Osteoblast (primary cell): ENCODE data around the gene THG1L. TPM values are rescaled to one million over a fixed set of nuclear protein-coding genes. Genes with fewer than 3 reads are reported as not detected.

Source experiments
- DNase-seq: peaks from one replicate; pipeline ENCODE4 v3.0.0; 2011; ENCODE audit warnings: low spot score, mixed read lengths; ENCODE audit not compliant: insufficient read length; ENCODE audit errors: missing footprints
- H2AFZ ChIP-seq: 2 replicates; pipeline ENCODE4 v1.6.0; 2011; ENCODE audit warnings: mild to moderate bottlenecking, low read length
- H3K27ac ChIP-seq: 2 replicates; pipeline ENCODE4 v1.5.1; 2011; ENCODE audit warnings: mild to moderate bottlenecking, low read depth, low read length, moderate library complexity
- H3K27me3 ChIP-seq: 2 replicates; pipeline ENCODE4 v1.6.0; 2012; ENCODE audit warnings: mild to moderate bottlenecking, control low read depth, inconsistent platforms, low read length, moderate library complexity; ENCODE audit not compliant: insufficient read depth
- H3K36me3 ChIP-seq: 2 replicates; pipeline ENCODE4 v1.5.1; 2011; ENCODE audit warnings: mild to moderate bottlenecking, low read length, control low read depth, moderate library complexity; ENCODE audit not compliant: insufficient read depth
- H3K4me1 ChIP-seq: 2 replicates; pipeline ENCODE4 v1.5.1; 2011; ENCODE audit warnings: mild to moderate bottlenecking, low read length, control low read depth, moderate library complexity; ENCODE audit not compliant: insufficient read depth
- H3K4me2 ChIP-seq: 2 replicates; pipeline ENCODE4 v1.6.0; 2011; ENCODE audit warnings: mild to moderate bottlenecking, low read length; ENCODE audit not compliant: insufficient read depth
- H3K4me3 ChIP-seq: fragments of 200-600 bp; sonication (generic); 3 replicates; pipeline ENCODE4 v1.5.1; 2012; ENCODE audit warnings: mild to moderate bottlenecking, low read length, inconsistent platforms; ENCODE audit not compliant: insufficient read depth
- H3K79me2 ChIP-seq: 2 replicates; pipeline ENCODE4 v1.6.0; 2012; ENCODE audit warnings: mild to moderate bottlenecking, low read length, control low read depth, inconsistent platforms; ENCODE audit not compliant: insufficient read depth
- H3K9me3 ChIP-seq: 2 replicates; pipeline ENCODE4 v1.5.1; 2011; ENCODE audit warnings: low read depth, low read length, control low read depth
- H4K20me1 ChIP-seq: 2 replicates; pipeline ENCODE4 v1.6.0; 2012; ENCODE audit warnings: mild to moderate bottlenecking, low read length, control low read depth; ENCODE audit not compliant: insufficient read depth
- CTCF ChIP-seq: IDR thresholded peaks from 2 replicates; pipeline ENCODE4 v1.5.1; 2011; ENCODE audit warnings: mild to moderate bottlenecking, low read depth, low read length, moderate library complexity; ENCODE audit errors: extremely low read depth
- total RNA-seq: library from RNA; depleted of rRNA; stranded (reverse); fragments of >200 nt; gene quantifications from 2 replicates; pipeline ENCODE4 v1.2.3, GENCODE V29; 2012

Gene THG1L
- total RNA-seq, 1 donor, result 27.9 TPM

GRCh38 chr5:157748760-157749461, 17.7 kb downstream of the THG1L start:
- H3K4me2 ChIP-seq, result peak overlapping the region; percentile 42
- H2AFZ ChIP-seq, result peak overlapping the region; percentile 13

GRCh38 chr5:157749462-157749799, 18.2 kb downstream of the THG1L start:
- Histone ChIP-seq H4K20me1 (no peaks in the 10 kb centered on the region), H2AFZ (no peak overlapping the region), H3K4me1 (peaks cover 38% of the 10 kb centered on the region), H3K27ac (peak overlapping the region; percentile 91), H3K4me3 (no peak overlapping the region), H3K9me3 (no peaks in the 10 kb centered on the region), H3K79me2 (peaks cover 41% of the 10 kb centered on the region), H3K36me3 (peaks cover 11% of the 10 kb centered on the region), H3K4me2 (no peak overlapping the region), H3K27me3 (no peaks in the 10 kb centered on the region)
- DNase-seq, result no peak
- TF ChIP-seq CTCF, result no peak

More at GRCh38 chr5:157748760-157749461, 17.7 kb downstream of the THG1L start:
- no peaks in the 10 kb centered on the region for H4K20me1 ChIP-seq
- H3K4me3 ChIP-seq, result no peak overlapping the region
- H3K4me1 ChIP-seq, result peaks cover 40% of the 10 kb centered on the region
- H3K27ac ChIP-seq, result peak overlapping the region; percentile 91
- H3K9me3 ChIP-seq, result no peaks in the 10 kb centered on the region
- peaks cover 46% of the 10 kb centered on the region for H3K79me2 ChIP-seq
- no peaks in the 10 kb centered on the region for H3K27me3 ChIP-seq
- peak; percentile 36 for TF ChIP-seq CTCF
- DNase-seq, result peak; percentile 94
- H3K36me3 ChIP-seq, result peaks cover 11% of the 10 kb centered on the region

GRCh38 chr5:157750320-157750719, 19.1 kb downstream of the THG1L start:
- H3K27ac ChIP-seq, result peak overlapping the region; percentile 91
- no peak for TF ChIP-seq CTCF

GRCh38 chr5:157756122-157756521, 24.9 kb downstream of the THG1L start:
- H3K36me3 ChIP-seq, result peaks cover 26% of the 10 kb centered on the region
- no peak for TF ChIP-seq CTCF
- DNase-seq, result no peak
- no peaks in the 10 kb centered on the region for H4K20me1 ChIP-seq
- no peak overlapping the region for H2AFZ ChIP-seq
- no peak overlapping the region for H3K27ac ChIP-seq
- H3K9me3 ChIP-seq, result no peaks in the 10 kb centered on the region
- no peak overlapping the region for H3K4me2 ChIP-seq
- no peaks in the 10 kb centered on the region for H3K4me1 ChIP-seq
- H3K27me3 ChIP-seq, result no peaks in the 10 kb centered on the region
- H3K79me2 ChIP-seq, result peaks cover 2% of the 10 kb centered on the region
- no peak overlapping the region for H3K4me3 ChIP-seq

More at GRCh38 chr5:157750320-157750719, 19.1 kb downstream of the THG1L start:
- Histone ChIP-seq H3K4me2 (peak overlapping the region; percentile 41), H3K27me3 (no peaks in the 10 kb centered on the region), H4K20me1 (no peaks in the 10 kb centered on the region), H3K4me3 (no peak overlapping the region), H3K36me3 (peaks cover 19% of the 10 kb centered on the region), H3K79me2 (peaks cover 32% of the 10 kb centered on the region), H3K4me1 (peaks cover 30% of the 10 kb centered on the region), H3K9me3 (no peaks in the 10 kb centered on the region), H2AFZ (no peak overlapping the region)
- DNase-seq, result peak; percentile 88
